B cell (primary cell): ENCODE data around the gene CCL14.

ENCODE experiments used
- EZH2 ChIP-seq: IDR thresholded peaks from 2 replicates; pipeline ENCODE4 v1.6.1; 2012; ENCODE audit warnings: borderline replicate concordance, low read depth, mild to moderate bottlenecking, moderate library complexity, low read length; ENCODE audit not compliant: insufficient read depth, poor library complexity, severe bottlenecking
- TF ChIP-seq, protein P1 (sequence below): fragments of 200-600 bp; IDR thresholded peaks from one replicate; pipeline ENCODE4 v1.8.0; 2022; ENCODE audit warnings: antibody characterized with exemption, mild to moderate bottlenecking

- TF ChIP-seq EZH2: no peak
- TF ChIP-seq, protein P1, sequence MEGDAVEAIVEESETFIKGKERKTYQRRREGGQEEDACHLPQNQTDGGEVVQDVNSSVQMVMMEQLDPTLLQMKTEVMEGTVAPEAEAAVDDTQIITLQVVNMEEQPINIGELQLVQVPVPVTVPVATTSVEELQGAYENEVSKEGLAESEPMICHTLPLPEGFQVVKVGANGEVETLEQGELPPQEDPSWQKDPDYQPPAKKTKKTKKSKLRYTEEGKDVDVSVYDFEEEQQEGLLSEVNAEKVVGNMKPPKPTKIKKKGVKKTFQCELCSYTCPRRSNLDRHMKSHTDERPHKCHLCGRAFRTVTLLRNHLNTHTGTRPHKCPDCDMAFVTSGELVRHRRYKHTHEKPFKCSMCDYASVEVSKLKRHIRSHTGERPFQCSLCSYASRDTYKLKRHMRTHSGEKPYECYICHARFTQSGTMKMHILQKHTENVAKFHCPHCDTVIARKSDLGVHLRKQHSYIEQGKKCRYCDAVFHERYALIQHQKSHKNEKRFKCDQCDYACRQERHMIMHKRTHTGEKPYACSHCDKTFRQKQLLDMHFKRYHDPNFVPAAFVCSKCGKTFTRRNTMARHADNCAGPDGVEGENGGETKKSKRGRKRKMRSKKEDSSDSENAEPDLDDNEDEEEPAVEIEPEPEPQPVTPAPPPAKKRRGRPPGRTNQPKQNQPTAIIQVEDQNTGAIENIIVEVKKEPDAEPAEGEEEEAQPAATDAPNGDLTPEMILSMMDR: no peak
These were observed 16.1 kb upstream of the CCL14 start for GRCh38 chr17:36002631-36003030.
